IMR-90 (cell line): ENCODE results near the gene FBXO15. TPM values are rescaled to one million over a fixed set of nuclear protein-coding genes. Genes with fewer than 3 reads are reported as not detected.

Experiments
- ATAC-seq: fragments of 200-7000 bp; cut with Tn5 transposase; 2 replicates; pipeline ENCODE4 v1.9.1; 2020; ENCODE audit warnings: low read depth, mild to moderate bottlenecking, moderate library complexity
- BruUV-seq: library from RNA; stranded (reverse); fragments of 400-500 nt; replicated peaks from 2 replicates; lab custom pipeline; 2021; lab: Mats Ljungman, UMichigan
- CTCF ChIA-PET: fragments of 300-600 bp; formaldehyde crosslinking; extraction: SDS; loops from one replicate; lab custom pipeline; 2021; ENCODE audit warnings: antibody characterized with exemption; lab: Yijun Ruan, JAX
- POLR2A ChIA-PET: fragments of 300-600 bp; sonication (Branson Sonifier 250); formaldehyde crosslinking; loops from one replicate; lab custom pipeline; 2022; ENCODE audit warnings: antibody characterized with exemption; ENCODE audit not compliant: unreplicated experiment; lab: Charles Lee
- DNase-seq: peaks from one replicate; pipeline ENCODE4 v3.0.0; 2013
- H2AFZ ChIP-seq: replicated peaks from 2 replicates; pipeline ENCODE3; 2013; ENCODE audit warnings: low read length, mild to moderate bottlenecking; ENCODE audit not compliant: poor library complexity
- H2AK5ac ChIP-seq: 2 replicates; pipeline ENCODE4 v1.6.1; 2013; ENCODE audit warnings: low read depth, low read length, inconsistent platforms
- H2AK9ac ChIP-seq: replicated peaks from 2 replicates; pipeline ENCODE3; 2013; ENCODE audit warnings: mild to moderate bottlenecking, low read depth, low read length, moderate library complexity; ENCODE audit not compliant: poor library complexity
- H2BK120ac ChIP-seq: 2 replicates; pipeline ENCODE4 v1.6.1; 2013; ENCODE audit warnings: low read depth, low read length, inconsistent platforms
- H2BK15ac ChIP-seq: 3 replicates; pipeline ENCODE4 v1.6.1; 2013; ENCODE audit warnings: low read depth, low read length, inconsistent platforms
- H2BK20ac ChIP-seq: 2 replicates; pipeline ENCODE4 v1.6.1; 2013; ENCODE audit warnings: low read depth, mild to moderate bottlenecking, inconsistent platforms, low read length, moderate library complexity
- H2BK5ac ChIP-seq: 2 replicates; pipeline ENCODE4 v1.6.1; 2013; ENCODE audit warnings: mild to moderate bottlenecking, low read depth, low read length, inconsistent platforms; ENCODE audit not compliant: poor library complexity, severe bottlenecking
- H3K14ac ChIP-seq: replicated peaks from 2 replicates; pipeline ENCODE4 v1.6.1; 2013; ENCODE audit warnings: low read depth, low read length, inconsistent platforms
- H3K18ac ChIP-seq: 2 replicates; pipeline ENCODE4 v1.6.1; 2013; ENCODE audit warnings: low read depth, low read length, control low read depth
- H3K23ac ChIP-seq: 2 replicates; pipeline ENCODE4 v1.6.1; 2013; ENCODE audit warnings: low read depth, low read length, inconsistent platforms
- H3K27ac ChIP-seq: 2 replicates; pipeline ENCODE4 v1.5.1; 2013; ENCODE audit warnings: mild to moderate bottlenecking, control low read depth, low read length; ENCODE audit not compliant: insufficient read depth
- H3K27me3 ChIP-seq: 2 replicates; pipeline ENCODE4 v1.6.1; 2013; ENCODE audit warnings: low read length; ENCODE audit not compliant: control insufficient read depth, insufficient read depth
- H3K36me3 ChIP-seq: 2 replicates; pipeline ENCODE4 v1.6.1; 2013; ENCODE audit warnings: low read length, mixed read lengths; ENCODE audit not compliant: control insufficient read depth, insufficient read depth
- H3K4ac ChIP-seq: 2 replicates; pipeline ENCODE4 v1.6.1; 2013; ENCODE audit warnings: low read depth, low read length, inconsistent platforms
- H3K4me1 ChIP-seq: 2 replicates; pipeline ENCODE4 v1.6.1; 2013; ENCODE audit warnings: low read length, mixed read lengths; ENCODE audit not compliant: control insufficient read depth, insufficient read depth
- H3K4me2 ChIP-seq: 2 replicates; pipeline ENCODE4 v1.6.1; 2013; ENCODE audit warnings: low read depth, mild to moderate bottlenecking, control low read depth, low read length, moderate library complexity
- H3K4me3 ChIP-seq: 2 replicates; pipeline ENCODE4 v1.5.1; 2013; ENCODE audit warnings: low read depth, mild to moderate bottlenecking, control low read depth, low read length, moderate library complexity; ENCODE audit not compliant: insufficient read depth
- H3K56ac ChIP-seq: 2 replicates; pipeline ENCODE4 v1.6.1; 2013; ENCODE audit warnings: low read length, inconsistent platforms; ENCODE audit not compliant: insufficient read depth; ENCODE audit errors: extremely low read depth
- H3K79me1 ChIP-seq, 2 experiments: 2 replicates each; pipeline ENCODE4 v1.6.1; 2013; ENCODE audit warnings: low read length in 2 of 2, inconsistent platforms in 1 of 2, low read depth in 1 of 2
- H3K9ac ChIP-seq: 2 replicates; pipeline ENCODE4 v1.6.1; 2013; ENCODE audit warnings: low read depth, low read length, control low read depth
- H3K9me1 ChIP-seq: 2 replicates; pipeline ENCODE4 v1.6.1; 2013; ENCODE audit warnings: low read length, inconsistent platforms; ENCODE audit not compliant: insufficient read depth
- H3K9me3 ChIP-seq: 2 replicates; pipeline ENCODE4 v1.6.1; 2013; ENCODE audit warnings: low read length; ENCODE audit not compliant: control insufficient read depth, insufficient read depth
- H4K20me1 ChIP-seq: 2 replicates; pipeline ENCODE4 v1.6.1; 2013; ENCODE audit warnings: low read length, inconsistent platforms; ENCODE audit not compliant: insufficient read depth
- H4K5ac ChIP-seq: 2 replicates; pipeline ENCODE4 v1.6.1; 2013; ENCODE audit warnings: mild to moderate bottlenecking, low read depth, low read length, control low read depth
- H4K8ac ChIP-seq, 2 experiments: 2 replicates each; pipeline ENCODE4 v1.6.1; 2013; ENCODE audit warnings: low read depth in 2 of 2, low read length in 2 of 2, control low read depth in 1 of 2, inconsistent platforms in 1 of 2
- H4K91ac ChIP-seq: 2 replicates; pipeline ENCODE4 v1.6.1; 2013; ENCODE audit warnings: low read depth, low read length, inconsistent platforms; ENCODE audit not compliant: insufficient read depth
- BHLHE40 ChIP-seq: fragments of 150-350 bp; IDR thresholded peaks from 2 replicates; pipeline ENCODE4 v1.6.1; 2016; ENCODE audit warnings: mild to moderate bottlenecking, low read depth, low read length
- CTCF ChIP-seq: conservative IDR thresholded peaks from 2 replicates; pipeline ENCODE4 v1.5.1; 2012; ENCODE audit warnings: mild to moderate bottlenecking, low read depth, low read length, improper control_type of control experiment
- RCOR1 ChIP-seq: IDR thresholded peaks from 2 replicates; pipeline ENCODE4 v1.6.1; 2012; ENCODE audit warnings: mild to moderate bottlenecking, low read length, improper control_type of control experiment; ENCODE audit not compliant: insufficient replicate concordance
- WGBS, 2 experiments: methylation state at CpG; one replicate each; pipeline versions ENCODE4 v1.1.5 to v1.1.7; 2013; ENCODE audit warnings: missing lambda C conversion rate in 2 of 2; ENCODE audit not compliant: insufficient read length in 1 of 2; ENCODE audit errors: extremely low coverage in 2 of 2; 5-methylcytosine and 5-hydroxymethylcytosine counted together
- dilution Hi-C: fragments of 300-500 bp; cut with HindIII; formaldehyde crosslinking; loops from one replicate; pipeline ENCODE4 v1.14.3; 2018; ENCODE audit warnings: low sequenced_read_pairs; ENCODE audit not compliant: unreplicated experiment
- in situ Hi-C: fragments of 300-500 bp; cut with MboI; formaldehyde crosslinking; loops from 3 replicates; pipeline ENCODE4 v1.14.3; 2019; ENCODE audit warnings: low sequenced_read_pairs, inconsistent platforms, mixed read lengths
- intact Hi-C: fragments of 100-400 bp; cut with micrococcal nuclease; formaldehyde crosslinking; loops from 2 replicates; pipeline ENCODE4 v1.10.0; 2022
- polyA plus RNA-seq, 3 experiments: library from polyadenylated mRNA; depleted of rRNA; stranded (reverse); fragments of >200 nt; gene quantifications; 2 replicates each; pipeline ENCODE4 v1.2.3, GENCODE V29; 2012; ENCODE audit warnings: low replicate concordance in 1 of 3
- total RNA-seq: library from RNA; depleted of rRNA; stranded (reverse); fragments of >200 nt; gene quantifications from 2 replicates; pipeline ENCODE4 v1.2.3, GENCODE V29; 2012

FBXO15 gene
- total and polyA plus RNA-seq, 2 of the 4 experiments (the other 2 are of a cell fraction) = 0.90 to 2.0 TPM

DNA sequence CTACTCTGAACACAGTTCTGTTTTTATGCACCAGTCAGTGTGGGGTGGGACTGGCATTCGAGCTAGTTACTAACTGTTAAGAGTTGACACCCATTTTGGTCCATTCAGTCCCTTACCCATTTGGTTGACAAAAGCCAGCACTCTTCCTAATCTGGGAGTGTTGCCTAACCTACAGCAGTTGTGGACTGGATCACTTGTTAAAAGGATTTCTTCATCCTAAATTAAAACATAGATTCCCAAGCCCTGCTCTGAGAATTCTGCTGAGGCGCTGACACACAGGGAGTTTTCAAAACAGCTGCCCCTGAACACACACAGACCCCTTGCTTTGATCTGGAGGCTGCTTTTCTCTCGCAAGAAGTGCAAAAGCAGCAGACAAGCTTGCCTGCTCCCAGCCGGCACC lies 7.1 kb upstream of the FBXO15 start:
- TF ChIP-seq CTCF (no peak), BHLHE40 (no peak), RCOR1 (no peak)
- intact Hi-C loops = no loop called here
- Histone ChIP-seq H2AK9ac (no peak overlapping the region), H3K14ac (no peak overlapping the region; the same call in 1 of the 2 replicates), H3K4me1 (peaks cover under 1% of the 10 kb centered on the region), H3K9ac (no peak overlapping the region), H3K23ac (no peak overlapping the region), H3K27ac (no peak overlapping the region), H2AFZ (no peak overlapping the region), H3K4me2 (no peak overlapping the region), H3K56ac (no peak overlapping the region), H3K27me3 (no peaks in the 10 kb centered on the region), H2BK5ac (no peak overlapping the region), H3K36me3 (peaks cover 15% of the 10 kb centered on the region), H3K4ac (no peak overlapping the region), H2BK15ac (no peak overlapping the region), H3K9me1 (peaks cover 6% of the 10 kb centered on the region), H4K20me1 (no peaks in the 10 kb centered on the region), H2BK20ac (no peak overlapping the region), H3K9me3 (no peaks in the 10 kb centered on the region), H3K18ac (no peak overlapping the region), H4K91ac (peak overlapping the region; percentile 9; the same call in 1 of the 2 replicates), H2AK5ac (no peak overlapping the region; the same call in 1 of the 2 replicates), H4K5ac (no peak overlapping the region), H3K4me3 (no peak overlapping the region), H2BK120ac (no peak overlapping the region; the same call in 1 of the 2 replicates), H4K8ac (no peak overlapping the region), H3K79me1 (peaks cover 18 to 37% of the 10 kb centered on the region in 2 experiments)
- BruUV-seq = no TSS peak
- DNase-seq (no peak), ATAC-seq (no peak)
- no CpG with 5 or more reads among the region's 4 CpGs for WGBS, 2 experiments
- ChIA-PET POLR2A (interaction anchor here (0.6 kb wide), 1 partner anchor 1469 kb away, joined by 6 read pairs; no protein-coding TSS in a partner anchor), CTCF (interaction anchor here (1.9 kb wide), 1 partner anchor 72 kb away, joined by 5 read pairs; no protein-coding TSS in a partner anchor)
- in situ Hi-C loops = no loop called here
- dilution Hi-C loops = no loop called here
